SJSA1 (cell line): ENCODE data around the gene SPECC1L. TPM values are rescaled to one million over a fixed set of nuclear protein-coding genes. Genes with fewer than 3 reads are reported as not detected.

ENCODE experiments used
- DNase-seq, 2 experiments: peaks; one replicate each; pipeline ENCODE4 v3.0.0-alpha.2; 2015 to 2020; ENCODE audit warnings: low spot score in 2 of 2, low read depth in 1 of 2
- H3K27ac ChIP-seq: fragments of 250-450 bp; sonication (Bioruptor Pico); 2 replicates; pipeline ENCODE4 v1.5.1; 2020; ENCODE audit warnings: mild to moderate bottlenecking, moderate library complexity
- H3K27me3 ChIP-seq: fragments of 250-450 bp; sonication (Bioruptor Pico); replicated peaks from 2 replicates; pipeline ENCODE4 v1.5.1; 2020; ENCODE audit warnings: mild to moderate bottlenecking, moderate library complexity
- H3K36me3 ChIP-seq: fragments of 250-450 bp; sonication (Bioruptor Pico); 2 replicates; pipeline ENCODE4 v1.5.1; 2020; ENCODE audit warnings: mild to moderate bottlenecking
- H3K4me1 ChIP-seq: fragments of 250-450 bp; sonication (Bioruptor Pico); replicated peaks from 2 replicates; pipeline ENCODE4 v1.6.1; 2021; ENCODE audit warnings: mild to moderate bottlenecking
- H3K4me3 ChIP-seq: fragments of 250-450 bp; sonication (Bioruptor Pico); 2 replicates; pipeline ENCODE4 v1.5.1; 2020; ENCODE audit warnings: mild to moderate bottlenecking
- H3K9me3 ChIP-seq: fragments of 250-450 bp; sonication (Bioruptor Pico); replicated peaks from 2 replicates; pipeline ENCODE4 v1.5.1; 2020; ENCODE audit warnings: mild to moderate bottlenecking
- total RNA-seq: library from RNA; depleted of rRNA; stranded (reverse); fragments of >200 nt; shearing (Covaris generic); gene quantifications from 2 replicates; pipeline ENCODE4 v1.2.3, GENCODE V29; 2014

The SPECC1L gene
- total RNA-seq, 1 experiment from 2014 or later, result 42.4 TPM

- Histone ChIP-seq H3K4me1 (peaks cover 24% of the 10 kb centered on the region), H3K4me3 (no peak overlapping the region), H3K36me3 (no peaks in the 10 kb centered on the region), H3K9me3 (no peaks in the 10 kb centered on the region), H3K27ac (no peak overlapping the region), H3K27me3 (no peaks in the 10 kb centered on the region)
- DNase-seq, result no peak
These were observed 167.2 kb downstream of the SPECC1L start for GRCh38 chr22:24437741-24438328.

- Histone ChIP-seq H3K4me3 (no peak overlapping the region), H3K27ac (no peak overlapping the region), H3K9me3 (no peaks in the 10 kb centered on the region), H3K27me3 (no peaks in the 10 kb centered on the region), H3K36me3 (no peaks in the 10 kb centered on the region), H3K4me1 (peaks cover 9% of the 10 kb centered on the region)
- no peak for DNase-seq
These were observed 169.7 kb downstream of the SPECC1L start for GRCh38 chr22:24440270-24440717.

- H3K27ac ChIP-seq, result no peak overlapping the region
- peaks cover 9% of the 10 kb centered on the region for H3K4me1 ChIP-seq
These were observed 170.2 kb downstream of the SPECC1L start for GRCh38 chr22:24440718-24441405.

DNA sequence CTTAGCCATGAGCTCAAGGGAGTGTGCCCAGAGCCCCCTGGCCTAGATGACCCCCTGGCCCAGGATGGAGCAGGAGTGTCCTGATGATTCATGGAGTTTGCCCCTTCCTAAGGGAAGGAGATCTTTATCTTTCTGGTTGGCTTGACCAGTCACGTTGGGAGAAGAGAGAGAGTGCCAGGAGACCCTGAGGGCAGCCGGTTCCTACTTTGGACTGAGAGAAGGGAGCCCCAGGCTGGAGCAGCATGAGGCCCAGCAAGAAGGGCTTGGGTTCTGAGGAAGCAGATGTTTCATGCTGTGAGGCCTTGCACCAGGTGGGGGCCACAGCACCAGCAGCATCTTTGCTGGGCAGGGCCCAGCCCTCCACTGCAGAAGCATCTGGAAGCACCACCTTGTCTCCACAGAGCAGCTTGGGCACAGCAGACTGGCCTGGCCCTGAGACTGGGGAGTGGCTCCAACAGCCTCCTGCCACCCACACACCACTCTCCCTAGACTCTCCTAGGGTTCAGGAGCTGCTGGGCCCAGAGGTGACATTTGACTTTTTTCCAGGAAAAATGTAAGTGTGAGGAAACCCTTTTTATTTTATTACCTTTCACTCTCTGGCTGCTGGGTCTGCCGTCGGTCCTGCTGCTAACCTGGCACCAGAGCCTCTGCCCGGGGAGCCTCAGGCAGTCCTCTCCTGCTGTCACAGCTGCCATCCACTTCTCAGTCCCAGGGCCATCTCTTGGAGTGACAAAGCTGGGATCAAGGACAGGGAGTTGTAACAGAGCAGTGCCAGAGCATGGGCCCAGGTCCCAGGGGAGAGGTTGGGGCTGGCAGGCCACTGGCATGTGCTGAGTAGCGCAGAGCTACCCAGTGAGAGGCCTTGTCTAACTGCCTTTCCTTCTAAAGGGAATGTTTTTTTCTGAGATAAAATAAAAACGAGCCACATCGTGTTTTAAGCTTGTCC lies 171.0 kb downstream of the SPECC1L start:
- Histone ChIP-seq H3K27ac (no peak overlapping the region), H3K27me3 (no peaks in the 10 kb centered on the region), H3K4me3 (no peak overlapping the region), H3K4me1 (peaks cover 10% of the 10 kb centered on the region), H3K36me3 (no peaks in the 10 kb centered on the region), H3K9me3 (no peaks in the 10 kb centered on the region)
- no peak for DNase-seq

More at GRCh38 chr22:24440718-24441405, 170.2 kb downstream of the SPECC1L start:
- H3K9me3 ChIP-seq, result no peaks in the 10 kb centered on the region
- no peak for DNase-seq
- no peaks in the 10 kb centered on the region for H3K27me3 ChIP-seq
- no peak overlapping the region for H3K4me3 ChIP-seq
- no peaks in the 10 kb centered on the region for H3K36me3 ChIP-seq

- Histone ChIP-seq H3K4me1 (peaks cover 10% of the 10 kb centered on the region), H3K4me3 (no peak overlapping the region), H3K36me3 (no peaks in the 10 kb centered on the region), H3K27me3 (no peaks in the 10 kb centered on the region), H3K9me3 (no peaks in the 10 kb centered on the region), H3K27ac (no peak overlapping the region)
- DNase-seq, result no peak
These were observed 171.7 kb downstream of the SPECC1L start for GRCh38 chr22:24442352-24442744.

DNA sequence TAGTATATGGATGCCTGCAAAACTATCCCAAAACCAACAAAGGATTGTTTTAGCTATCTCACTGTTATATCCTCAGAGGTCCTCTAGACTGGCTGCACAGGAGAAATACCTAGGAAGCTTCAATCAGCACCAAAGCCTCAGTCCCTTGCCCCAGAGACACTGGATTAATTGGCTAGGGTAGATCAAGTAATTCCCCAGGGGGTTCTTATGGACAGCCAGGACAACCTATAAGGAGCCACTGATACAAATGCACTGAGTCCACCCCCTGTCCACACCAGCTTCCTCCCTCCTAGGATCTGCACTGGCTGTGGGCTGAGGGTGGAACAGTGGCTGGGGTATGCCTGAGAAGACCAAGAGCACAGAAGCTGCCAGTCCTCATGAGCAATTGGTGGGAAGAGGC lies 173.0 kb downstream of the SPECC1L start:
- Histone ChIP-seq H3K27ac (no peak overlapping the region), H3K27me3 (no peaks in the 10 kb centered on the region), H3K4me3 (no peak overlapping the region), H3K4me1 (peaks cover 10% of the 10 kb centered on the region), H3K9me3 (no peaks in the 10 kb centered on the region), H3K36me3 (no peaks in the 10 kb centered on the region)
- DNase-seq, result no peak

- Histone ChIP-seq H3K4me1 (peaks cover 10% of the 10 kb centered on the region), H3K27me3 (no peaks in the 10 kb centered on the region), H3K4me3 (no peak overlapping the region), H3K27ac (no peak overlapping the region), H3K9me3 (no peaks in the 10 kb centered on the region), H3K36me3 (no peaks in the 10 kb centered on the region)
- DNase-seq, result no peak
These were observed 173.6 kb downstream of the SPECC1L start for GRCh38 chr22:24444251-24444650.

- DNase-seq, result no peak
- Histone ChIP-seq H3K27me3 (no peaks in the 10 kb centered on the region), H3K27ac (no peak overlapping the region), H3K36me3 (no peaks in the 10 kb centered on the region), H3K9me3 (no peaks in the 10 kb centered on the region), H3K4me3 (no peak overlapping the region), H3K4me1 (peaks cover 10% of the 10 kb centered on the region)
These were observed 174.3 kb downstream of the SPECC1L start for GRCh38 chr22:24444729-24445466.

DNA sequence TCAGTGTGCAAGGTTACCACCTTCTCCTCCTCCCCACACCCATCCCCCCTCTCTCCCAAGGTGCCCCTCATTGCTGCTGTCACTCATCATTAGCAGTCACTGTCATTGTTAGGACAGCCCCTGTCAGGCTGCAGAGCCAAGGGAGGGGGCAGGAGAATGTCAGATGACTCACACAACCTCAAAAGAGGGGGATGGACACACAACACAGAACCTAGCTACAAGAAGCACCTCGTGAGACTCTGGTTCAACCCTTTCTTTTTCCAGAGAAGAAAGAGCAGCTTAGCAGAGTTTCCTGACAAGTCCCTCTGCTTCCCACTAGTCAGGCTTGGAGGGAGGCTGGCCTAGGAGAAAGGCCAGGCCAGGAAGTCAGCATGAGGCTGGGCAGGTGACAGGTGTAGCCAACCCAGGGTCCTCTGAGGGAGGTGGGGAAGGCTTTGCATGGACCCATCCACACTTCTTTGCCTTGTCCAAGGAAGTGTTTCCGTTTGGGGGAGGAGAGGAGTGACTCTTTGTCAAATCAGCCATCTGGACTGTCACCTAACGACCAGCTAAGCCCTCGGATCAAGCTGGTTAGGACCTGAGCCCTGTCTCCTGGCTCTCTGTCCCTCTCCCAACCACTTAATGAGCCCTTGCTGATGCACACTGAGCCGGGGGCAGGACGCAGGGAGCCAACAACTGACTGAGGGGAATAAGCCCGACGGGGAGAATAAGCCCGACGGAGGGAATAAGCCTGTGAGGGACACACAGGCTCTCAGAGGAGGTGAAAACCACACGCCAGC lies 175.0 kb downstream of the SPECC1L start:
- Histone ChIP-seq H3K36me3 (no peaks in the 10 kb centered on the region), H3K9me3 (no peaks in the 10 kb centered on the region), H3K27ac (no peak overlapping the region), H3K4me1 (peaks cover 10% of the 10 kb centered on the region), H3K27me3 (no peaks in the 10 kb centered on the region), H3K4me3 (no peak overlapping the region)
- DNase-seq, result no peak

- no peak overlapping the region for H3K27ac ChIP-seq
These were observed 175.6 kb downstream of the SPECC1L start for GRCh38 chr22:24446260-24446611.

GRCh38 chr22:24450610-24451009 lies 180.0 kb downstream of the SPECC1L start:
- H3K4me1 ChIP-seq, result peaks cover 4% of the 10 kb centered on the region
- no peaks in the 10 kb centered on the region for H3K36me3 ChIP-seq
- no peak overlapping the region for H3K4me3 ChIP-seq
- no peak overlapping the region for H3K27ac ChIP-seq
- no peak for DNase-seq
- no peaks in the 10 kb centered on the region for H3K9me3 ChIP-seq
- H3K27me3 ChIP-seq, result no peaks in the 10 kb centered on the region

More at GRCh38 chr22:24446260-24446611, 175.6 kb downstream of the SPECC1L start:
- Histone ChIP-seq H3K4me1 (peaks cover 10% of the 10 kb centered on the region), H3K36me3 (no peaks in the 10 kb centered on the region), H3K4me3 (no peak overlapping the region), H3K27me3 (no peaks in the 10 kb centered on the region), H3K9me3 (no peaks in the 10 kb centered on the region)
- DNase-seq, result no peak

- H3K27me3 ChIP-seq, result no peaks in the 10 kb centered on the region
- H3K4me1 ChIP-seq, result no peaks in the 10 kb centered on the region
- H3K36me3 ChIP-seq, result no peaks in the 10 kb centered on the region
- no peaks in the 10 kb centered on the region for H3K9me3 ChIP-seq
- DNase-seq, result no peak
- H3K27ac ChIP-seq, result no peak overlapping the region
- no peak overlapping the region for H3K4me3 ChIP-seq
These were observed 180.5 kb downstream of the SPECC1L start for GRCh38 chr22:24451162-24451561.

DNA sequence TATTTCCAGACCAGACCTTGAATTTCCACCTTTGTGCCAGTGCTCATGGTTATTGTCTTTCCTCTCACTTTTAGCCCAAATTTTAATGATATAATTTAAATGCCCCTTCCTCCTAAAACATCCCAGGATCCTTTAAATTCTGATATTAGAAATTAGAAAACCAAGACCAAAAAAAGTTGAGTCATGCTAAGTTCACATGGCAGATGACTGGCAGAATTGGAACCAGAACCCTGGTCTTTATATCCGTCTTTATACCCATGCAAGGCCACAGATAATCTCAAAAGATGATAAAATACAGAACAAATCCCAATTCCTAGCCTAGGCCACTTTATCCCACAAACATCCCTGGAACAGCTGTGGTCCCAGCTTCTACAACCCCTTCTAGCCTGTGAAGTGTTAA lies 183.2 kb downstream of the SPECC1L start:
- H3K4me1 ChIP-seq, result no peaks in the 10 kb centered on the region
- no peak overlapping the region for H3K27ac ChIP-seq
- H3K27me3 ChIP-seq, result no peaks in the 10 kb centered on the region
- no peaks in the 10 kb centered on the region for H3K9me3 ChIP-seq
- H3K36me3 ChIP-seq, result no peaks in the 10 kb centered on the region
- no peak for DNase-seq
- no peak overlapping the region for H3K4me3 ChIP-seq
